IMR-90 (cell line): ENCODE measurements around the gene CAMTA1. TPM values are rescaled to one million over a fixed set of nuclear protein-coding genes. Genes with fewer than 3 reads are reported as not detected.

ENCODE experiments used
- ATAC-seq: fragments of 200-7000 bp; cut with Tn5 transposase; 2 replicates; pipeline ENCODE4 v1.9.1; 2020; ENCODE audit warnings: low read depth, mild to moderate bottlenecking, moderate library complexity
- BruUV-seq: library from RNA; stranded (reverse); fragments of 400-500 nt; replicated peaks from 2 replicates; lab custom pipeline; 2021; lab: Mats Ljungman, UMichigan
- CTCF ChIA-PET: fragments of 300-600 bp; formaldehyde crosslinking; extraction: SDS; loops from one replicate; lab custom pipeline; 2021; ENCODE audit warnings: antibody characterized with exemption; lab: Yijun Ruan, JAX
- POLR2A ChIA-PET: fragments of 300-600 bp; sonication (Branson Sonifier 250); formaldehyde crosslinking; loops from one replicate; lab custom pipeline; 2022; ENCODE audit warnings: antibody characterized with exemption; ENCODE audit not compliant: unreplicated experiment; lab: Charles Lee
- DNase-seq: peaks from one replicate; pipeline ENCODE4 v3.0.0; 2013
- H2AFZ ChIP-seq: replicated peaks from 2 replicates; pipeline ENCODE3; 2013; ENCODE audit warnings: low read length, mild to moderate bottlenecking; ENCODE audit not compliant: poor library complexity
- H2AK5ac ChIP-seq: 2 replicates; pipeline ENCODE4 v1.6.1; 2013; ENCODE audit warnings: low read depth, low read length, inconsistent platforms
- H2AK9ac ChIP-seq: replicated peaks from 2 replicates; pipeline ENCODE3; 2013; ENCODE audit warnings: mild to moderate bottlenecking, low read depth, low read length, moderate library complexity; ENCODE audit not compliant: poor library complexity
- H2BK120ac ChIP-seq: 2 replicates; pipeline ENCODE4 v1.6.1; 2013; ENCODE audit warnings: low read depth, low read length, inconsistent platforms
- H2BK15ac ChIP-seq: 3 replicates; pipeline ENCODE4 v1.6.1; 2013; ENCODE audit warnings: low read depth, low read length, inconsistent platforms
- H2BK20ac ChIP-seq: 2 replicates; pipeline ENCODE4 v1.6.1; 2013; ENCODE audit warnings: low read depth, mild to moderate bottlenecking, inconsistent platforms, low read length, moderate library complexity
- H2BK5ac ChIP-seq: 2 replicates; pipeline ENCODE4 v1.6.1; 2013; ENCODE audit warnings: mild to moderate bottlenecking, low read depth, low read length, inconsistent platforms; ENCODE audit not compliant: poor library complexity, severe bottlenecking
- H3K14ac ChIP-seq: replicated peaks from 2 replicates; pipeline ENCODE4 v1.6.1; 2013; ENCODE audit warnings: low read depth, low read length, inconsistent platforms
- H3K18ac ChIP-seq: 2 replicates; pipeline ENCODE4 v1.6.1; 2013; ENCODE audit warnings: low read depth, low read length, control low read depth
- H3K23ac ChIP-seq: 2 replicates; pipeline ENCODE4 v1.6.1; 2013; ENCODE audit warnings: low read depth, low read length, inconsistent platforms
- H3K27ac ChIP-seq: 2 replicates; pipeline ENCODE4 v1.5.1; 2013; ENCODE audit warnings: mild to moderate bottlenecking, control low read depth, low read length; ENCODE audit not compliant: insufficient read depth
- H3K27me3 ChIP-seq: 2 replicates; pipeline ENCODE4 v1.6.1; 2013; ENCODE audit warnings: low read length; ENCODE audit not compliant: control insufficient read depth, insufficient read depth
- H3K36me3 ChIP-seq: 2 replicates; pipeline ENCODE4 v1.6.1; 2013; ENCODE audit warnings: low read length, mixed read lengths; ENCODE audit not compliant: control insufficient read depth, insufficient read depth
- H3K4ac ChIP-seq: 2 replicates; pipeline ENCODE4 v1.6.1; 2013; ENCODE audit warnings: low read depth, low read length, inconsistent platforms
- H3K4me1 ChIP-seq: 2 replicates; pipeline ENCODE4 v1.6.1; 2013; ENCODE audit warnings: low read length, mixed read lengths; ENCODE audit not compliant: control insufficient read depth, insufficient read depth
- H3K4me2 ChIP-seq: 2 replicates; pipeline ENCODE4 v1.6.1; 2013; ENCODE audit warnings: low read depth, mild to moderate bottlenecking, control low read depth, low read length, moderate library complexity
- H3K4me3 ChIP-seq: 2 replicates; pipeline ENCODE4 v1.5.1; 2013; ENCODE audit warnings: low read depth, mild to moderate bottlenecking, control low read depth, low read length, moderate library complexity; ENCODE audit not compliant: insufficient read depth
- H3K56ac ChIP-seq: 2 replicates; pipeline ENCODE4 v1.6.1; 2013; ENCODE audit warnings: low read length, inconsistent platforms; ENCODE audit not compliant: insufficient read depth; ENCODE audit errors: extremely low read depth
- H3K79me1 ChIP-seq, 2 experiments: 2 replicates each; pipeline ENCODE4 v1.6.1; 2013; ENCODE audit warnings: low read length in 2 of 2, inconsistent platforms in 1 of 2, low read depth in 1 of 2
- H3K9ac ChIP-seq: 2 replicates; pipeline ENCODE4 v1.6.1; 2013; ENCODE audit warnings: low read depth, low read length, control low read depth
- H3K9me1 ChIP-seq: 2 replicates; pipeline ENCODE4 v1.6.1; 2013; ENCODE audit warnings: low read length, inconsistent platforms; ENCODE audit not compliant: insufficient read depth
- H3K9me3 ChIP-seq: 2 replicates; pipeline ENCODE4 v1.6.1; 2013; ENCODE audit warnings: low read length; ENCODE audit not compliant: control insufficient read depth, insufficient read depth
- H4K20me1 ChIP-seq: 2 replicates; pipeline ENCODE4 v1.6.1; 2013; ENCODE audit warnings: low read length, inconsistent platforms; ENCODE audit not compliant: insufficient read depth
- H4K5ac ChIP-seq: 2 replicates; pipeline ENCODE4 v1.6.1; 2013; ENCODE audit warnings: mild to moderate bottlenecking, low read depth, low read length, control low read depth
- H4K8ac ChIP-seq, 2 experiments: 2 replicates each; pipeline ENCODE4 v1.6.1; 2013; ENCODE audit warnings: low read depth in 2 of 2, low read length in 2 of 2, control low read depth in 1 of 2, inconsistent platforms in 1 of 2
- H4K91ac ChIP-seq: 2 replicates; pipeline ENCODE4 v1.6.1; 2013; ENCODE audit warnings: low read depth, low read length, inconsistent platforms; ENCODE audit not compliant: insufficient read depth
- BHLHE40 ChIP-seq: fragments of 150-350 bp; IDR thresholded peaks from 2 replicates; pipeline ENCODE4 v1.6.1; 2016; ENCODE audit warnings: mild to moderate bottlenecking, low read depth, low read length
- CEBPB ChIP-seq: IDR thresholded peaks from 2 replicates; pipeline ENCODE4 v1.6.1; 2012; ENCODE audit warnings: low read depth, low read length, improper control_type of control experiment
- CHD1 ChIP-seq: IDR thresholded peaks from 2 replicates; pipeline ENCODE4 v1.6.1; 2012; ENCODE audit warnings: low read depth, low read length, improper control_type of control experiment
- MAFK ChIP-seq: IDR thresholded peaks from 2 replicates; pipeline ENCODE4 v1.6.1; 2012; ENCODE audit warnings: low read depth, low read length, improper control_type of control experiment
- MAZ ChIP-seq: IDR thresholded peaks from 2 replicates; pipeline ENCODE4 v1.6.1; 2012; ENCODE audit warnings: low read depth, mild to moderate bottlenecking, low read length, improper control_type of control experiment, moderate library complexity, borderline replicate concordance
- MXI1 ChIP-seq: IDR thresholded peaks from 2 replicates; pipeline ENCODE4 v1.6.1; 2012; ENCODE audit warnings: low read depth, mild to moderate bottlenecking, low read length, moderate library complexity, borderline replicate concordance
- NFE2L2 ChIP-seq: fragments of 150-350 bp; IDR thresholded peaks from 2 replicates; pipeline ENCODE4 v1.6.1; 2016; ENCODE audit warnings: low read depth, mild to moderate bottlenecking, low read length
- POLR2A ChIP-seq: IDR thresholded peaks from 2 replicates; pipeline ENCODE4 v1.6.1; 2012; ENCODE audit warnings: mild to moderate bottlenecking, low read depth, low read length
- RAD21 ChIP-seq: IDR thresholded peaks from 2 replicates; pipeline ENCODE4 v1.6.1; 2012; ENCODE audit warnings: low read length, improper control_type of control experiment
- RCOR1 ChIP-seq: IDR thresholded peaks from 2 replicates; pipeline ENCODE4 v1.6.1; 2012; ENCODE audit warnings: mild to moderate bottlenecking, low read length, improper control_type of control experiment; ENCODE audit not compliant: insufficient replicate concordance
- RFX5 ChIP-seq: IDR thresholded peaks from 2 replicates; pipeline ENCODE4 v1.8.0; 2012; ENCODE audit warnings: low read depth, mild to moderate bottlenecking, low read length, moderate library complexity
- SMC3 ChIP-seq: fragments of 150-350 bp; IDR thresholded peaks from 2 replicates; pipeline ENCODE4 v1.6.1; 2016; ENCODE audit warnings: low read depth, mild to moderate bottlenecking, antibody characterized with exemption, low read length, moderate library complexity
- WGBS, 2 experiments: methylation state at CpG; one replicate each; pipeline versions ENCODE4 v1.1.5 to v1.1.7; 2013; ENCODE audit warnings: missing lambda C conversion rate in 2 of 2; ENCODE audit not compliant: insufficient read length in 1 of 2; ENCODE audit errors: extremely low coverage in 2 of 2; 5-methylcytosine and 5-hydroxymethylcytosine counted together
- dilution Hi-C: fragments of 300-500 bp; cut with HindIII; formaldehyde crosslinking; loops from one replicate; pipeline ENCODE4 v1.14.3; 2018; ENCODE audit warnings: low sequenced_read_pairs; ENCODE audit not compliant: unreplicated experiment
- in situ Hi-C: fragments of 300-500 bp; cut with MboI; formaldehyde crosslinking; loops from 3 replicates; pipeline ENCODE4 v1.14.3; 2019; ENCODE audit warnings: low sequenced_read_pairs, inconsistent platforms, mixed read lengths
- intact Hi-C: fragments of 100-400 bp; cut with micrococcal nuclease; formaldehyde crosslinking; loops from 2 replicates; pipeline ENCODE4 v1.10.0; 2022
- polyA plus RNA-seq, 3 experiments: library from polyadenylated mRNA; depleted of rRNA; stranded (reverse); fragments of >200 nt; gene quantifications; 2 replicates each; pipeline ENCODE4 v1.2.3, GENCODE V29; 2012; ENCODE audit warnings: low replicate concordance in 1 of 3
- total RNA-seq: library from RNA; depleted of rRNA; stranded (reverse); fragments of >200 nt; gene quantifications from 2 replicates; pipeline ENCODE4 v1.2.3, GENCODE V29; 2012
- TF ChIP-seq, protein P1 (sequence below): conservative IDR thresholded peaks from 2 replicates; pipeline ENCODE4 v1.5.1; 2012; ENCODE audit warnings: mild to moderate bottlenecking, low read depth, low read length, improper control_type of control experiment
- TF ChIP-seq, protein P2 (sequence below): fragments of 150-350 bp; IDR thresholded peaks from 2 replicates; pipeline ENCODE4 v1.6.1; 2016; ENCODE audit warnings: low read depth, mild to moderate bottlenecking, low read length, moderate library complexity, borderline replicate concordance

CAMTA1 gene
- total and polyA plus RNA-seq, 2 of the 4 experiments (the other 2 are of a cell fraction), result 35.5 to 74.3 TPM

DNA sequence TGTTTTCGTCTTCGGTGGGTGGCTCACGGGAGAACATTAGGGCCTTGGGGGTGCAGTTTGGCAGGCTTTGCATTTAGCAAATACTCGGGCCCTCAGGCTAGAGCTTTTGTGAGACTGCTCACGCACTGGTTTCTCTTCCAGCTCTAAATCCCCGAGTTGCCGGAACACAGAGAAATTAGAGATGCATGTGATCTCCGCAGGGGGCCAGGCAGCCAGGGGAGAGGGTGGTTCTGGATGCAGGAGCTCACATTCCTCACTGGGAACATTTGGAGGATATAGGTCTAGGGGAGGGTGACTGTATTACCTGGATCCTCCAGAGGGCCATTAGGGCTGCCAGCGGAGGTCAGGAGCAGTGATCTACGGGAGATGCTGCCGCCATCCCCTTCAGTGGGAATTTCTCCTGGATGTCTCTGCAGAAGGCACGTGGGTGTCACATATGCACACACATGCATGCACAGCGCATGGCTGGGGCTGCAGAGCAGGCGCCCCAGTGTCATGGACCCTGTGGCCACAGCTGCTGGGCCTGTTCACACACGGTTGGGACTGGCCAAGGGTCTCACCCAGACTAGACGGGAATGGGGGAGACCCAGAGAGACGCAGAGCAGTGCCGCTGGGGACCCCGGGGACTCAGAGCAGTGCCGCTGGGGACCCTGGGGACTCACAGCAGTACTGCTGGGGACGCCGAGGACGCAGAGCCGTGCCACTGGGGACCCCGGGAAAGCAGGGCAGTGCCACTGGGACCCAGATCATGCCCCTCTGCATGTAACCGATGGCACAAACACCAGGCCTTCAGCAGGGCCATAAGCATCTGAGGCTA lies 258.7 kb downstream of the CAMTA1 start:
- H4K20me1 ChIP-seq, result no peaks in the 10 kb centered on the region
- H3K9me1 ChIP-seq, result no peaks in the 10 kb centered on the region
- no peak for DNase-seq
- no peak overlapping the region for H2BK120ac ChIP-seq
- WGBS, 2 experiments, result 82% methylated on average over 14 of the region's 26 CpGs; no CpG with 5 or more reads in 1 of the 2 experiments
- no peaks in the 10 kb centered on the region for H3K36me3 ChIP-seq
- ChIA-PET CTCF (interaction anchor here (0.5 to 2.3 kb wide), 5 partner anchors 26 to 601 kb away, joined by 3 to 9 read pairs (median 4); no protein-coding TSS in a partner anchor), POLR2A (no interaction called here)
- no peak overlapping the region for H3K9ac ChIP-seq
- H3K27ac ChIP-seq, result no peak overlapping the region
- no peak overlapping the region for H3K4ac ChIP-seq
- H3K4me3 ChIP-seq, result no peak overlapping the region
- no peaks in the 10 kb centered on the region for H3K79me1 ChIP-seq
- H2AFZ ChIP-seq, result no peak overlapping the region
- H2BK5ac ChIP-seq, result no peak overlapping the region
- H2BK15ac ChIP-seq, result no peak overlapping the region
- H3K23ac ChIP-seq, result no peak overlapping the region
- no peak overlapping the region for H2AK5ac ChIP-seq
- H4K91ac ChIP-seq, result no peak overlapping the region
- no peak overlapping the region for H3K14ac ChIP-seq
- H4K8ac ChIP-seq, result no peak overlapping the region
- in situ Hi-C loops (loop anchor here (5.0 kb wide), 1 partner anchor 603 kb away; no protein-coding TSS in a partner anchor), dilution Hi-C loops (no loop called here), intact Hi-C loops (loop anchor here (2.0 kb wide), 1 partner anchor 165 kb away; no protein-coding TSS in a partner anchor)
- no peak for ATAC-seq
- no peak overlapping the region for H3K56ac ChIP-seq
- no peak overlapping the region for H2AK9ac ChIP-seq
- no TSS peak for BruUV-seq
- no peak overlapping the region for H4K5ac ChIP-seq
- peaks cover 2% of the 10 kb centered on the region for H3K9me3 ChIP-seq
- H2BK20ac ChIP-seq, result no peak overlapping the region
- no peak overlapping the region for H3K4me2 ChIP-seq
- H3K18ac ChIP-seq, result no peak overlapping the region
- H3K4me1 ChIP-seq, result no peaks in the 10 kb centered on the region
- peaks cover 13% of the 10 kb centered on the region for H3K27me3 ChIP-seq
- no peak for TF ChIP-seq RCOR1
- no peak for TF ChIP-seq RAD21
- no peak for TF ChIP-seq MXI1
- no peak for TF ChIP-seq SMC3
- no peak for TF ChIP-seq CEBPB
- TF ChIP-seq, protein P1, sequence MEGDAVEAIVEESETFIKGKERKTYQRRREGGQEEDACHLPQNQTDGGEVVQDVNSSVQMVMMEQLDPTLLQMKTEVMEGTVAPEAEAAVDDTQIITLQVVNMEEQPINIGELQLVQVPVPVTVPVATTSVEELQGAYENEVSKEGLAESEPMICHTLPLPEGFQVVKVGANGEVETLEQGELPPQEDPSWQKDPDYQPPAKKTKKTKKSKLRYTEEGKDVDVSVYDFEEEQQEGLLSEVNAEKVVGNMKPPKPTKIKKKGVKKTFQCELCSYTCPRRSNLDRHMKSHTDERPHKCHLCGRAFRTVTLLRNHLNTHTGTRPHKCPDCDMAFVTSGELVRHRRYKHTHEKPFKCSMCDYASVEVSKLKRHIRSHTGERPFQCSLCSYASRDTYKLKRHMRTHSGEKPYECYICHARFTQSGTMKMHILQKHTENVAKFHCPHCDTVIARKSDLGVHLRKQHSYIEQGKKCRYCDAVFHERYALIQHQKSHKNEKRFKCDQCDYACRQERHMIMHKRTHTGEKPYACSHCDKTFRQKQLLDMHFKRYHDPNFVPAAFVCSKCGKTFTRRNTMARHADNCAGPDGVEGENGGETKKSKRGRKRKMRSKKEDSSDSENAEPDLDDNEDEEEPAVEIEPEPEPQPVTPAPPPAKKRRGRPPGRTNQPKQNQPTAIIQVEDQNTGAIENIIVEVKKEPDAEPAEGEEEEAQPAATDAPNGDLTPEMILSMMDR, result no peak
- TF ChIP-seq MAFK, result no peak
- no peak for TF ChIP-seq MAZ
- TF ChIP-seq RFX5, result no peak
- TF ChIP-seq, protein P2, sequence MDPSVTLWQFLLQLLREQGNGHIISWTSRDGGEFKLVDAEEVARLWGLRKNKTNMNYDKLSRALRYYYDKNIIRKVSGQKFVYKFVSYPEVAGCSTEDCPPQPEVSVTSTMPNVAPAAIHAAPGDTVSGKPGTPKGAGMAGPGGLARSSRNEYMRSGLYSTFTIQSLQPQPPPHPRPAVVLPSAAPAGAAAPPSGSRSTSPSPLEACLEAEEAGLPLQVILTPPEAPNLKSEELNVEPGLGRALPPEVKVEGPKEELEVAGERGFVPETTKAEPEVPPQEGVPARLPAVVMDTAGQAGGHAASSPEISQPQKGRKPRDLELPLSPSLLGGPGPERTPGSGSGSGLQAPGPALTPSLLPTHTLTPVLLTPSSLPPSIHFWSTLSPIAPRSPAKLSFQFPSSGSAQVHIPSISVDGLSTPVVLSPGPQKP, result no peak
- TF ChIP-seq CHD1, result no peak
- no peak for TF ChIP-seq NFE2L2
- no peak for TF ChIP-seq BHLHE40
- TF ChIP-seq POLR2A, result no peak
